ENCODE data around the gene HS2ST1.

DNA sequence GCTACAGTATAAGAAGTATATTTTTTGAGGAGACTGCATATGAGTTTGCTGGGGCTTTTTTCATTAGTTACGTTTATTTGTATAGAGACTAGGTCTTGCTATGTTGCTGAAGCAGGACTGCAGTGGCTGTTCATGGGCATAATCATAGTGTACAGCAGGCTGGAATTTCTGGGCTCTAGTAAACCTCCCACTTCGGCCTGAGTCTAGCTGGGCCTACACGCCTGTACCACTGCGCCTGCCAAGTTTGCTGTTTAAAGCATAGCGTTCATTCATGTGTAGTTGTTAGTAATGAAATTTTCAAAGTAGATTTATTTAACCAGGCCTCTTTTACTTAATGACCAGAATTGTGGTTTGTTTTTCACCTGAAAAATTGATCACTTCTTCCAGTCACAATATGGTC is 33.8 kb downstream of the HS2ST1 start:
- TF ChIP-seq HOXB5 (CRISPR knock-in tag; IDR thresholded peaks at IDR 0.05) (no peak), CHD2 (IDR thresholded peaks at IDR 0.05; ENCODE audit: low read length, partially characterized antibody) (no peak), PHF8 (IDR thresholded peaks at IDR 0.05; ENCODE audit: borderline replicate concordance, low read depth) (no peak)
- TF ChIP-seq, protein P1, sequence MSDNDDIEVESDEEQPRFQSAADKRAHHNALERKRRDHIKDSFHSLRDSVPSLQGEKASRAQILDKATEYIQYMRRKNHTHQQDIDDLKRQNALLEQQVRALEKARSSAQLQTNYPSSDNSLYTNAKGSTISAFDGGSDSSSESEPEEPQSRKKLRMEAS (IDR thresholded peaks at IDR 0.05): no peak
- TF ChIP-seq, protein P2, sequence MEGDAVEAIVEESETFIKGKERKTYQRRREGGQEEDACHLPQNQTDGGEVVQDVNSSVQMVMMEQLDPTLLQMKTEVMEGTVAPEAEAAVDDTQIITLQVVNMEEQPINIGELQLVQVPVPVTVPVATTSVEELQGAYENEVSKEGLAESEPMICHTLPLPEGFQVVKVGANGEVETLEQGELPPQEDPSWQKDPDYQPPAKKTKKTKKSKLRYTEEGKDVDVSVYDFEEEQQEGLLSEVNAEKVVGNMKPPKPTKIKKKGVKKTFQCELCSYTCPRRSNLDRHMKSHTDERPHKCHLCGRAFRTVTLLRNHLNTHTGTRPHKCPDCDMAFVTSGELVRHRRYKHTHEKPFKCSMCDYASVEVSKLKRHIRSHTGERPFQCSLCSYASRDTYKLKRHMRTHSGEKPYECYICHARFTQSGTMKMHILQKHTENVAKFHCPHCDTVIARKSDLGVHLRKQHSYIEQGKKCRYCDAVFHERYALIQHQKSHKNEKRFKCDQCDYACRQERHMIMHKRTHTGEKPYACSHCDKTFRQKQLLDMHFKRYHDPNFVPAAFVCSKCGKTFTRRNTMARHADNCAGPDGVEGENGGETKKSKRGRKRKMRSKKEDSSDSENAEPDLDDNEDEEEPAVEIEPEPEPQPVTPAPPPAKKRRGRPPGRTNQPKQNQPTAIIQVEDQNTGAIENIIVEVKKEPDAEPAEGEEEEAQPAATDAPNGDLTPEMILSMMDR (IDR thresholded peaks at IDR 0.05): no peak
